ENCODE measurements around the gene IL1R2. TPM values are rescaled to one million over a fixed set of nuclear protein-coding genes. Genes with fewer than 3 reads are reported as not detected.

The IL1R2 gene
- total RNA-seq = 3.1 and 18.5 TPM in 2 replicates

GRCh38 chr2:101991721-101992145 lies at the start of gene IL1R2:
Gene IL1R2, plus strand, starts transcription at chr2:101991960. Its CDS starts 16,616 bp downstream, at chr2:102008576.

Other genes starting within 250 kb of the IL1R2 start
- gene IL1R1, start 150.8 kb downstream of the IL1R2 start, total RNA-seq = 135 and 233 TPM in 2 replicates
- gene IL1RL2, start 195.1 kb downstream of the IL1R2 start, total RNA-seq = 10.6 and 13.7 TPM in 2 replicates

All from placental epithelial cell (primary cell).